ENCODE data around the gene HDAC3.

The HDAC3 gene

DNA sequence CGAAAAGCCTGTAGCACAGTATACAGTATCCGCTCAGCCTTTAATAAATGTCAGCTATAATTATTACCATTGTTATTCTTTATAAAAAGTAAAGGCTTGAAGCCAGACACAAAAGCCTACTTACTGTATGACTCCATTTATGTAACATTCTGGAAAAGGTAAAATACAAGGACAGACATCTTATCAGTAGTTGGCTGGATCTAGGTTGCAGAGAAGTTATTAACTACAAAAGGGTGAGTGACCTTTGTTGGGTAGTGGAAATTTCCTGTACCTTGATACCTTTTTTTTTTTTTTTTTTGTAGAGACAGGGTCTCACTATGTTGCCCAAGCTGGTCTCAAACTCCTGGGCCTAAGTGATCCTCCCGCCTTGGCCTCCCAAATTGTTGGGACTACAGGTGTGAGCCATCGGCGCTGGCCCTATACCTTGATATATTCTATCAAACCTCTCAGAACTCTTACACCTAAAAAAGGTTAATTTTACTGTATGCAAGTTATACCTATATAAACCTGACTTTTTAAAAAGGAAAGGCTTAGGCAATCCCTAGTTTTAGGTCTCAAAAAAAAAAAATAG is 6.0 kb downstream of the HDAC3 start:
- no peaks in the 10 kb centered on the region for H3K9me3 ChIP-seq (ENCODE audit: control extremely low read depth in 1 of 5, control insufficient read depth in 4 of 5, insufficient read depth in 2 of 5, low read depth in 1 of 5, low read length in 4 of 5)
- H3K27me3 ChIP-seq (replicated peaks in 2 of 5; ENCODE audit: control insufficient read depth in 4 of 5, insufficient read depth in 5 of 5, low read length in 4 of 5), result no peaks in the 10 kb centered on the region
- H3K4me3 ChIP-seq (ENCODE audit: control insufficient read depth in 1 of 7, extremely low read depth in 1 of 7, insufficient read depth in 4 of 7, low read depth in 2 of 7, low read length in 6 of 7), result no peak overlapping the region
- no peak overlapping the region for H3K27ac ChIP-seq (ENCODE audit: insufficient read depth in 1 of 2, low read depth in 1 of 2, low read length in 2 of 2, poor library complexity in 1 of 2, severe bottlenecking in 2 of 2)
- DNase-seq, result no peak
- WGBS (ENCODE audit: insufficient coverage), result no CpG with 5 or more reads among the region's 5 CpGs
- H3K4me1 ChIP-seq (ENCODE audit: control extremely low read depth in 1 of 4, control insufficient read depth in 4 of 4, insufficient read depth in 4 of 4, low read length in 3 of 4), result peaks cover 0 to 18% (median 8%) of the 10 kb centered on the region in 4 experiments
- CTCF ChIA-PET, result interaction anchor here (0.9 to 11.2 kb wide), 7 partner anchors 10 to 67 kb away, joined by 3 to 101 read pairs (median 4); partner anchors contain the start of gene DIAPH1
- H3K36me3 ChIP-seq (ENCODE audit: control insufficient read depth in 4 of 4, insufficient read depth in 4 of 4, low read length in 3 of 4), result peaks cover 21 to 63% (median 39%) of the 10 kb centered on the region in 4 experiments
- POLR2A ChIA-PET, result no interaction called here

DNA sequence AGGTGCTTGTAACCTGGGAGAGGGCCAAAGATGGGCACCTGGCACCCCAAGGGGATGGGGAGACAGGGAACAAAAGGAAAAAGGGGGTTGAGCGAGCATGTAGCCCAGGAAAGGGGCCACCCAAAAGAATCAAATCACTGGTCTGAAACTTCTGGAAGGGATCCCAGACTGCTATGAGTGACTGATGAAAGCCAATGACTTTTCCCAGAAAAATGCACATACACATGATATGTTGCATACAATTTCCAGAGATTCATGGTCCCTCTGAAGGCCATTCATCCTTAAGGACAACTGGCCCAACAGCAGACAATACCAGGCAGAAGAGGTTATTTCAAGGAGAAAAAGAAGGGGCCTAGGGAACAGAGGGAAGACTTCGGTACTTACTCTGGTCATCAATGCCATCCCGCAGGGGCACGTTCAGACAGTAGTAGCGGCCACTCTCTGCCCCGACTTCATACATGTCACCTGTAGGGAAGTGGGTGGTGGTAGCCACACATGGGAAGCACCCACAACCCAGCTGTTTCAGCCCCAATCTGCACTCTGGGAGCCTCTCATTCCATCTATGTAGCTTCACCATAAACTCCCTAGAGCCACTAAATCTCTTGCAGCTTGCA is 8.4 kb downstream of the HDAC3 start:
- H3K36me3 ChIP-seq (ENCODE audit: control insufficient read depth in 4 of 4, insufficient read depth in 4 of 4, low read length in 3 of 4), result peaks cover 23 to 74% (median 50%) of the 10 kb centered on the region in 4 experiments
- H3K27me3 ChIP-seq (replicated peaks in 2 of 5; ENCODE audit: control insufficient read depth in 4 of 5, insufficient read depth in 5 of 5, low read length in 4 of 5), result no peaks in the 10 kb centered on the region
- ChIA-PET POLR2A (no interaction called here), CTCF (interaction anchor here (4.0 to 11.2 kb wide), 2 partner anchors 8 to 37 kb away, joined by 23 to 101 read pairs; partner anchors contain the start of gene DIAPH1)
- 96% methylated on average over 5 of the region's 6 CpGs for WGBS (ENCODE audit: insufficient coverage)
- H3K4me1 ChIP-seq (ENCODE audit: control extremely low read depth in 1 of 4, control insufficient read depth in 4 of 4, insufficient read depth in 4 of 4, low read length in 3 of 4), result peaks cover 0 to 5% (median 0%) of the 10 kb centered on the region in 4 experiments
- H3K9me3 ChIP-seq (ENCODE audit: control extremely low read depth in 1 of 5, control insufficient read depth in 4 of 5, insufficient read depth in 2 of 5, low read depth in 1 of 5, low read length in 4 of 5), result no peaks in the 10 kb centered on the region
- H3K4me3 ChIP-seq (ENCODE audit: control insufficient read depth in 1 of 7, extremely low read depth in 1 of 7, insufficient read depth in 4 of 7, low read depth in 2 of 7, low read length in 6 of 7), result no peak overlapping the region
- DNase-seq, result no peak
- no peak overlapping the region for H3K27ac ChIP-seq (ENCODE audit: insufficient read depth in 1 of 2, low read depth in 1 of 2, low read length in 2 of 2, poor library complexity in 1 of 2, severe bottlenecking in 2 of 2)

DNA sequence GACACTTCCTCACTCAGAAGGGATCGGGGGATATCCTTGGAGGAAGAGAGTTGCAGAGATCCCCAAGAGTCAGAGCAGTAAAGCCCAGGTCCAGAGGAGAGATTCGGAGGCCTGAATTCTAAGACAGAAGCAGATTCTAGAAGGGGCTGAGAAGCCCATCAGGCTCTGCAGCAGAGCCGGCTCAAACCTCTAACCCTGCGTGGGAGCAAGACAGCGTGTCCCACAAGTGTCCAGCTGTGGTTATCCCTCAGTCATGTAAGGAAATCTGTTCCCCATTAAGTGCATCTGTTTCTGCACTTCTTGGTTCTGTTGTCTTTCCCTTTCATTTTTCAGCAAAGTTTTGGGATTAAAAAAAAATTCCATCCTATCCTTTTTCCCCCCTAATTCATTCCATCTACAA is 13.0 kb downstream of the HDAC3 start:
- H3K27ac ChIP-seq (ENCODE audit: insufficient read depth in 1 of 2, low read depth in 1 of 2, low read length in 2 of 2, poor library complexity in 1 of 2, severe bottlenecking in 2 of 2), result no peak overlapping the region
- H3K4me3 ChIP-seq (ENCODE audit: control insufficient read depth in 1 of 7, extremely low read depth in 1 of 7, insufficient read depth in 4 of 7, low read depth in 2 of 7, low read length in 6 of 7), result no peak overlapping the region
- ChIA-PET POLR2A (no interaction called here), CTCF (interaction anchor here (1.0 to 7.1 kb wide), 6 partner anchors 10 to 36 kb away, joined by 3 to 64 read pairs (median 4); no protein-coding TSS in a partner anchor)
- peaks cover 16 to 65% (median 47%) of the 10 kb centered on the region in 4 experiments for H3K36me3 ChIP-seq (ENCODE audit: control insufficient read depth in 4 of 4, insufficient read depth in 4 of 4, low read length in 3 of 4)
- 95% methylated on average over 5 of the region's 5 CpGs for WGBS (ENCODE audit: insufficient coverage)
- H3K4me1 ChIP-seq (ENCODE audit: control extremely low read depth in 1 of 4, control insufficient read depth in 4 of 4, insufficient read depth in 4 of 4, low read length in 3 of 4), result peaks cover 4 to 15% (median 6%) of the 10 kb centered on the region in 4 experiments
- H3K9me3 ChIP-seq (ENCODE audit: control extremely low read depth in 1 of 5, control insufficient read depth in 4 of 5, insufficient read depth in 2 of 5, low read depth in 1 of 5, low read length in 4 of 5), result no peaks in the 10 kb centered on the region
- no peak for DNase-seq
- H3K27me3 ChIP-seq (replicated peaks in 2 of 5; ENCODE audit: control insufficient read depth in 4 of 5, insufficient read depth in 5 of 5, low read length in 4 of 5), result no peaks in the 10 kb centered on the region

DNA sequence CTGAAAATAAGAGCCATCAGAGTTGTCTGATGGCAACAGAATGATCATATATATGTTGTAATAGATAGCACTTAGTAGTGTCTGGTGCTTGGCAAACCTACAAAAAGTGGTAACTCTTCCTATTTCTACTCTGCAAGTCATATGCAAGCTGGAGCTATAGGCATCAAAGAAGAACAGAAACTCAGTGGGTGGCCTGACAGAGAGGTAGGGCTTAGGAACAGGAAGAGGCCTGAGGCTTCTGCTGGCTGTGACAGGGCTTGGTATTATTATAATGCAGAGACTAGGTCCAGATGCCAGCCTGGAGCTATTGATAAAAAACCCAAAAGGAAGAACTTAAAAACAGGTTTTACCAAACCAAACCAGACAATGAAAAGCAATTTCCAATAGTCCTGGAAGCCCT is 13.5 kb downstream of the HDAC3 start:
- no peaks in the 10 kb centered on the region for H3K27me3 ChIP-seq (replicated peaks in 2 of 5; ENCODE audit: control insufficient read depth in 4 of 5, insufficient read depth in 5 of 5, low read length in 4 of 5)
- H3K4me3 ChIP-seq (ENCODE audit: control insufficient read depth in 1 of 7, extremely low read depth in 1 of 7, insufficient read depth in 4 of 7, low read depth in 2 of 7, low read length in 6 of 7), result no peak overlapping the region
- no peaks in the 10 kb centered on the region for H3K9me3 ChIP-seq (ENCODE audit: control extremely low read depth in 1 of 5, control insufficient read depth in 4 of 5, insufficient read depth in 2 of 5, low read depth in 1 of 5, low read length in 4 of 5)
- no peak overlapping the region for H3K27ac ChIP-seq (ENCODE audit: insufficient read depth in 1 of 2, low read depth in 1 of 2, low read length in 2 of 2, poor library complexity in 1 of 2, severe bottlenecking in 2 of 2)
- ChIA-PET CTCF (interaction anchor here (1.0 to 7.1 kb wide), 6 partner anchors 10 to 35 kb away, joined by 3 to 64 read pairs (median 4); partner anchors contain the start of gene FCHSD1), POLR2A (no interaction called here)
- peaks cover 4 to 15% (median 6%) of the 10 kb centered on the region in 4 experiments for H3K4me1 ChIP-seq (ENCODE audit: control extremely low read depth in 1 of 4, control insufficient read depth in 4 of 4, insufficient read depth in 4 of 4, low read length in 3 of 4)
- H3K36me3 ChIP-seq (ENCODE audit: control insufficient read depth in 4 of 4, insufficient read depth in 4 of 4, low read length in 3 of 4), result peaks cover 13 to 61% (median 43%) of the 10 kb centered on the region in 4 experiments
- DNase-seq, result no peak

DNA sequence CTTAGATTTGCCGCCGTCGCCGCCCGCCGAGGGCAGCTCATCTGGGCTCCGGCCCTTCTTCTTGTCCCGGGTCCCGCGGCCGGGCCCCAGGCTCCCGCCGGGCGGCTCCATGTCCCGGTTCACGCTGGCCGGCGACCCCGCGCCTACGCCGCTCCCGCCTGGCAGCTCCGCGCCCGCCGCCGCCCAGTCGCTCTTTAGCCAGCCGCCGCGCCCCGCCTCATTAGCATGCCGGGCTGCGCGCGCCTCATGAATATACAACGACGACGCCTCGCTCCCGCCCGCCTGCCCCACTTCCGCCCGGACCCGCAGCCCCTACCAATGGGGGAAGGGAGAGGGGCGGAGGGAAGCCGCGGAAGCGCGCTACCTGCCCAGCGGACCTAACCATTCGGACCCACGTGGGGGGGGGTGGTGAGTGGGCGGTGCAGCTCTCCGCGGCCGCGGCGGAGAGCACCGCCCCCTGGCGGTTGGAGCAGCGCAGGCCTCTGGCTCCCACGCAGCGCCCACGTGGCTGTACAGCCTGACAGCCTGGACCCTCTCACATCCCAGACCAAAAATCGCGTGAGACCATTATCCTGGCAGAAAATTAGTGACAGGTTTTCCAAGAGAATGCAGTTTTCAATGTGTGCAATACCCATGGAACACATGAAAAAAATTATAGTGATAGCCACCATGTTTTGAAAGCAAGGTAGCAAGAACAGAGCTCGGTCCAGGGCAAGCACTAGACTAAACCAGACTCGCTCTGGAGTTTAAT is 17.7 kb downstream of the HDAC3 start, which contains the start of gene DIAPH1:
TSS of gene DIAPH1 (minus strand) at position 197 of the 751 bp plus-strand sequence. CDS start at position 111, 86 bp downstream.
- H3K36me3 ChIP-seq (ENCODE audit: control insufficient read depth in 4 of 4, insufficient read depth in 4 of 4, low read length in 3 of 4), result peaks cover 6 to 49% (median 24%) of the 10 kb centered on the region in 4 experiments
- H3K4me1 ChIP-seq (ENCODE audit: control extremely low read depth in 1 of 4, control insufficient read depth in 4 of 4, insufficient read depth in 4 of 4, low read length in 3 of 4), result peaks cover 22 to 44% (median 28%) of the 10 kb centered on the region in 4 experiments
- ChIA-PET POLR2A (interaction anchor here (0.6 to 1.7 kb wide), 7 partner anchors 10 to 299 kb away, joined by 3 to 11 read pairs (median 3); partner anchors contain the start of genes HDAC3, RELL2 and TAF7), CTCF (interaction anchor here (0.6 to 8.7 kb wide), 13 partner anchors 12 to 283 kb away, joined by 3 to 281 read pairs (median 8); partner anchors contain the start of genes HDAC3 and RELL2)
- H3K9me3 ChIP-seq (ENCODE audit: control extremely low read depth in 1 of 5, control insufficient read depth in 4 of 5, insufficient read depth in 2 of 5, low read depth in 1 of 5, low read length in 4 of 5), result no peaks in the 10 kb centered on the region
- H3K4me3 ChIP-seq (ENCODE audit: control insufficient read depth in 1 of 7, extremely low read depth in 1 of 7, insufficient read depth in 4 of 7, low read depth in 2 of 7, low read length in 6 of 7), result peak within 1 kb of the TSS; percentile 72 to 95 (median 86)
- no peaks in the 10 kb centered on the region for H3K27me3 ChIP-seq (replicated peaks in 2 of 5; ENCODE audit: control insufficient read depth in 4 of 5, insufficient read depth in 5 of 5, low read length in 4 of 5)
- WGBS (ENCODE audit: insufficient coverage), result 3% methylated on average over 44 of the region's 70 CpGs
- H3K27ac ChIP-seq (ENCODE audit: insufficient read depth in 1 of 2, low read depth in 1 of 2, low read length in 2 of 2, poor library complexity in 1 of 2, severe bottlenecking in 2 of 2), result peak within 1 kb of the TSS; percentile 69 to 90
- peak; percentile 97 to 99 (median 99) for DNase-seq

DNA sequence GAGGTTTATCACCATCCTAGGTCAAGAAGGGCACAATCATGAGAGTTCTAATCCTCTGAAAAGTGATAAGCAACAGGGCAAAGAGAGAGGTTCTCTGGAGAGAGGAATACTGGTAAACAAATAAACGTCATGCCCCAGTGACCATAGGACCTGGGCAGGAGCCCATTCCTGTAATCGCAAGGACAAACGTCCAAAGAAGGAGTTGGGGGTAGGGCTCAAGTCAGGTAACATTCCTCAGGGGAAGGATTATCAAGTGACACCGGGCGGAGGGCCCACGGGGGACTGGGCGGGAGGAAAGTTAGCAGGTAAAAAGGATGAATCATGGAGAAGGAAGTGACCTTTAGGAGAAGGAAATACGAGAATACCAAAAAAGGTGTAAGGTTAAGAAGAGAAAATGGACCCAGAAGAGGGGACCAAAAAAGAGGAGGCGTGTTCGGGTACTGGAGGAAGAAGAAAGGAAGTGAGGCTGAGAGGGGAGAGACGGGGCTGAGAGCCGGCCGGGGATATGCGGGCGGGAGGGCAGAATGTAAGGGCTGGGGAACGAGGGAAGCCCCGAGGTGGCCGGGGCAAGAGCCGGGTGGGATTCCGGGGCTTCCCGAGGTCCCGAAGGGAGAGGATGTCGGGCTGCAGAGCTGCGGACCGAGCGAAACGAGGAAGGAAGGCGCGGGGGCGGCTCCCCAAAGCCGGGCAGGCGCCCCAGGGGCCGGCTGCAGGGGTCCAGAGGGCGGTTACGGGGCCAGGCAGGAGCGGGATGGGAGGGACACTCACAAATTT is 18.4 kb downstream of the HDAC3 start:
- Histone ChIP-seq H3K4me3 (ENCODE audit: control insufficient read depth in 1 of 7, extremely low read depth in 1 of 7, insufficient read depth in 4 of 7, low read depth in 2 of 7, low read length in 6 of 7) (peak overlapping the region; percentile 72 to 95 (median 86)), H3K27ac (ENCODE audit: insufficient read depth in 1 of 2, low read depth in 1 of 2, low read length in 2 of 2, poor library complexity in 1 of 2, severe bottlenecking in 2 of 2) (peak overlapping the region; percentile 69 to 90), H3K9me3 (ENCODE audit: control extremely low read depth in 1 of 5, control insufficient read depth in 4 of 5, insufficient read depth in 2 of 5, low read depth in 1 of 5, low read length in 4 of 5) (no peaks in the 10 kb centered on the region), H3K27me3 (replicated peaks in 2 of 5; ENCODE audit: control insufficient read depth in 4 of 5, insufficient read depth in 5 of 5, low read length in 4 of 5) (no peaks in the 10 kb centered on the region), H3K36me3 (ENCODE audit: control insufficient read depth in 4 of 4, insufficient read depth in 4 of 4, low read length in 3 of 4) (peaks cover 6 to 41% (median 18%) of the 10 kb centered on the region in 4 experiments), H3K4me1 (ENCODE audit: control extremely low read depth in 1 of 4, control insufficient read depth in 4 of 4, insufficient read depth in 4 of 4, low read length in 3 of 4) (peaks cover 24 to 42% (median 33%) of the 10 kb centered on the region in 4 experiments)
- POLR2A ChIA-PET, result interaction anchor here (0.6 to 1.5 kb wide), 7 partner anchors 9 to 298 kb away, joined by 3 to 5 read pairs (median 3); partner anchors contain the start of genes HDAC3, RELL2 and TAF7
- CTCF ChIA-PET, result interaction anchor here (1.5 to 8.7 kb wide), 10 partner anchors 11 to 50 kb away, joined by 3 to 281 read pairs (median 12); partner anchors contain the start of genes HDAC3 and RELL2
- DNase-seq, result peak; percentile 50 to 81 (median 75)
- WGBS (ENCODE audit: insufficient coverage), result under 1% methylated on average over 36 of the region's 36 CpGs

Data from common myeloid progenitor, CD34-positive (primary cell).